MCF 10A (cell line): ENCODE data around the gene TSFM. TPM values are rescaled to one million over a fixed set of nuclear protein-coding genes. Genes with fewer than 3 reads are reported as not detected.
A peak's percentile ranks its signal among the peaks of the same experiment; 100 is the strongest.

Experiments
- BruUV-seq: library from RNA; stranded (reverse); fragments of 400-500 nt; replicated peaks from 2 replicates; lab custom pipeline; 2021; lab: Mats Ljungman, UMichigan
- CTCF ChIA-PET: fragments of 300-600 bp; sonication (Branson Sonifier 250); formaldehyde crosslinking; extraction: SDS; loops from one replicate; lab custom pipeline; 2021; ENCODE audit warnings: antibody characterized with exemption, inconsistent platforms; lab: Yijun Ruan, JAX
- POLR2A ChIA-PET: fragments of 300-600, 350-650 bp; sonication (Branson Sonifier 250); formaldehyde crosslinking; extraction: SDS; loops from one replicate; lab custom pipeline; 2020; ENCODE audit warnings: antibody characterized with exemption, inconsistent platforms; lab: Yijun Ruan, JAX
- DNase-seq: peaks from one replicate; pipeline ENCODE4 v3.0.0-alpha.2; 2018; ENCODE audit not compliant: unreplicated experiment
- H3K27ac Mint-ChIP-seq: one replicate; pipeline ENCODE4 v1.8.0; 2022; ENCODE audit warnings: mild to moderate bottlenecking, low read depth, mixed read lengths; ENCODE audit not compliant: unreplicated experiment
- H3K27me3 Mint-ChIP-seq: one replicate; pipeline ENCODE4 v1.8.0; 2022; ENCODE audit warnings: mixed read lengths; ENCODE audit not compliant: insufficient read depth, unreplicated experiment
- H3K36me3 Mint-ChIP-seq: one replicate; pipeline ENCODE4 v1.8.0; 2022; ENCODE audit warnings: mild to moderate bottlenecking, moderate library complexity, mixed read lengths; ENCODE audit not compliant: insufficient read depth, unreplicated experiment
- H3K4me1 Mint-ChIP-seq: one replicate; pipeline ENCODE4 v1.8.0; 2022; ENCODE audit warnings: mixed read lengths; ENCODE audit not compliant: insufficient read depth, unreplicated experiment
- H3K4me3 Mint-ChIP-seq: one replicate; pipeline ENCODE4 v1.8.0; 2022; ENCODE audit warnings: mild to moderate bottlenecking, moderate library complexity, mixed read lengths; ENCODE audit not compliant: unreplicated experiment
- H3K9me3 Mint-ChIP-seq: one replicate; pipeline ENCODE4 v1.8.0; 2022; ENCODE audit warnings: mixed read lengths; ENCODE audit not compliant: unreplicated experiment
- CTCF ChIP-seq: fragments of 200-600 bp; IDR thresholded peaks from one replicate; pipeline ENCODE4 v1.8.0; 2022; ENCODE audit warnings: antibody characterized with exemption, mild to moderate bottlenecking; ENCODE audit not compliant: unreplicated experiment
- intact Hi-C: fragments of 100-400 bp; cut with micrococcal nuclease; formaldehyde crosslinking; loops from 2 replicates; pipeline ENCODE4 v1.14.1; 2022
- total RNA-seq: library from RNA; stranded (reverse); gene quantifications from 2 replicates; pipeline ENCODE4 v1.2.3, GENCODE V29; 2022

Gene TSFM
- total RNA-seq, 1 experiment from 2014 or later = 32.6 TPM

GRCh38 chr12:57752668-57753000 is 30.0 kb upstream of the TSFM start:
- no TSS peak for BruUV-seq
- ChIA-PET POLR2A (interaction anchor here (0.6 to 1.2 kb wide), 7 partner anchors 14 to 263 kb away, joined by 3 to 12 read pairs (median 4); partner anchors contain the start of genes CYP27B1, DDIT3, EEF1AKMT3 and METTL1), CTCF (interaction anchor here (0.6 to 1.2 kb wide), 3 partner anchors 8 to 27 kb away, joined by 3 to 4 read pairs (median 3); no protein-coding TSS in a partner anchor)
- Mint-ChIP-seq H3K9me3 (no peaks in the 10 kb centered on the region), H3K4me3 (peak overlapping the region; percentile 92), H3K4me1 (peaks cover 40% of the 10 kb centered on the region), H3K27ac (peak overlapping the region; percentile 93), H3K27me3 (no peaks in the 10 kb centered on the region), H3K36me3 (peaks cover 45% of the 10 kb centered on the region)
- DNase-seq = no peak
- TF ChIP-seq CTCF = no peak
- intact Hi-C loops = no loop called here

- H3K4me1 Mint-ChIP-seq = peaks cover 40% of the 10 kb centered on the region
Observed at GRCh38 chr12:57753756-57754337, 28.7 kb upstream of the TSFM start.

GRCh38 chr12:57754411-57755193 is 28.0 kb upstream of the TSFM start, which contains the start of gene MARCHF9:
Gene MARCHF9 (plus strand): TSS chr12:57755103. CDS start chr12:57755529, 426 bp downstream.
- CTCF ChIA-PET = interaction anchor here (1.2 kb wide), 1 partner anchor 10 kb away, joined by 5 read pairs; no protein-coding TSS in a partner anchor

More at GRCh38 chr12:57753756-57754337, 28.7 kb upstream of the TSFM start:
- POLR2A ChIA-PET = interaction anchor here (0.9 to 4.1 kb wide), 4 partner anchors 9 to 20 kb away, joined by 3 to 26 read pairs (median 12); partner anchors contain the start of genes CYP27B1, EEF1AKMT3, METTL1 and TSPAN31
- Mint-ChIP-seq H3K27me3 (no peaks in the 10 kb centered on the region), H3K9me3 (no peaks in the 10 kb centered on the region), H3K36me3 (peaks cover 41% of the 10 kb centered on the region), H3K4me3 (peak overlapping the region; percentile 73), H3K27ac (no peak overlapping the region)
- BruUV-seq = no TSS peak
- TF ChIP-seq CTCF = no peak
- intact Hi-C loops = no loop called here
- no peak for DNase-seq
- CTCF ChIA-PET = interaction anchor here (1.2 kb wide), 1 partner anchor 11 kb away, joined by 5 read pairs; no protein-coding TSS in a partner anchor

More at GRCh38 chr12:57754411-57755193, 28.0 kb upstream of the TSFM start, which contains the start of gene MARCHF9:
- intact Hi-C loops = no loop called here
- H3K27me3 Mint-ChIP-seq = no peaks in the 10 kb centered on the region
- POLR2A ChIA-PET = interaction anchor here (0.9 to 4.1 kb wide), 4 partner anchors 9 to 19 kb away, joined by 3 to 26 read pairs (median 12); partner anchors contain the start of genes CYP27B1, EEF1AKMT3, METTL1 and TSPAN31
- peaks cover 40% of the 10 kb centered on the region for H3K4me1 Mint-ChIP-seq
- TF ChIP-seq CTCF = no peak
- no TSS peak for BruUV-seq
- H3K9me3 Mint-ChIP-seq = no peaks in the 10 kb centered on the region
- H3K36me3 Mint-ChIP-seq = peaks cover 33% of the 10 kb centered on the region
- peak within 1 kb of the TSS; percentile 73 for H3K4me3 Mint-ChIP-seq
- no peak within 1 kb of the TSS for H3K27ac Mint-ChIP-seq
- DNase-seq = peak; percentile 71
